ENCODE results near the gene BLMH.

Gene BLMH

GRCh38 chr17:30323262-30323894 is 31.6 kb upstream of the BLMH start:
- no peak for DNase-seq (ENCODE audit: low spot score)

DNA sequence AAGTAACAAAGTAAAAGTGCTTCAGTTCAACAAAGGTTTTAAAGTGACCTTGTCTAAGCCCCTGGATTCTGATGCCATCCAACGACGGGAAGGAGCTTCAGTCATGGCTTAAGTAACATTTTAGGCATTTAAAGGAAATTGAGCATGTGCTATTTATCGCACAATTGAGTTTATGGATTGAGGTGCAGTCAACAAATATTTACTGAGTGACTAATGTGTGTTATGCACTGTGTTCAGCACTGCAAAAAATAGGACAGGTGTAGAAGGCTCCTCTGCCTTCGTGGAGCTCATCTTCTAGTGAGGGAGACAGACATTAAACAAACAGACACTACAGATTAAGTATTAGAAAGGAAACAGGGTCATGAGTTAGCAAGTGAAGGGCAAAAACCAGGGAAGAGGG is 29.6 kb upstream of the BLMH start:
- no peak for DNase-seq (ENCODE audit: low spot score)
- TF ChIP-seq CTCF (IDR thresholded peaks at IDR 0.05; ENCODE audit: extremely low read depth, insufficient read depth, missing control alignments), result no peak
- in situ Hi-C loops (cut with MboI; ENCODE audit: low pct_unique_long_range_greater_than_20kb, low sequenced_read_pairs, unreplicated experiment), result no loop called here

More at GRCh38 chr17:30323262-30323894, 31.6 kb upstream of the BLMH start:
- in situ Hi-C loops (cut with MboI; ENCODE audit: low pct_unique_long_range_greater_than_20kb, low sequenced_read_pairs, unreplicated experiment), result no loop called here
- no peak for TF ChIP-seq CTCF (IDR thresholded peaks at IDR 0.05; ENCODE audit: extremely low read depth, insufficient read depth, missing control alignments)

DNA sequence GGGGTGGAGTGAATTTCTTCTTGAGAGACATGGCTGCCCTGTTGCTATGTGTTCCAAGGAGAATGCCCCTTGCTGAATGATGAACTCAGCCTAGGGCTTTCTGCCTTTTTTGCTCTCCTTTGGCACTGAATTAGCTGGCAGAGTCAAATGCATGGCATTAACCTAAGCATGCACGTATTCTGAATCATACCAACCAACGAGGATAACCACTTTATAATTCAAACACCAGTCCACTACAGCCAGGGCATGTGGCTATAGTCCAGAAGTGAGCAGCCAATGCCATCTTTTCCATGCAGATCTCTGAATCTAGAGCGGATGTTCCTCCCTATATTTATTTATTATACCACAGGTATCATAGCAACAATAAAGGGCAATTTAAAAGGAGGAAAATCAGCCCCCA is 26.4 kb upstream of the BLMH start:
- DNase-seq (ENCODE audit: low spot score), result no peak
- in situ Hi-C loops (cut with MboI; ENCODE audit: low pct_unique_long_range_greater_than_20kb, low sequenced_read_pairs, unreplicated experiment), result no loop called here

DNA sequence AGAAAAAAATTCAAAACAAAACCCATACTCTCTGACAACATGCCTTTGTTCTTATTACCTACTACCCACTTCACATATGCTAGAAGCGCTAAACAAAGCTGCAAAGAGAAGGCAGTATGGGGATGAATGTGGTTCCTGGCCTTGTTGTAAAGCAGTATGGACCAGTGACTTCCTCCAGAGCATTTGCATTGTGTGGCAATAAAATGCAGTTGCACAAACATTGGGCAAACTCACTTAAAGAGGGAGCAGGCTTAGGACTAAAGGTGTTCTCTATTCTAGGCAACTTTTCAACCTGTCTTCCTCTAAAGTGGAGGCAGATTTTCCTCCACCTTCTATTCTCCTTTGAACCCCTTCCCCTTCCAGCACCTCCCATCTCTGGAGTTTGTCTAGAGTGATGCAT is 25.0 kb upstream of the BLMH start:
- in situ Hi-C loops (cut with MboI; ENCODE audit: low pct_unique_long_range_greater_than_20kb, low sequenced_read_pairs, unreplicated experiment), result no loop called here
- no peak for TF ChIP-seq CTCF (IDR thresholded peaks at IDR 0.05; ENCODE audit: extremely low read depth, insufficient read depth, missing control alignments)
- no peak for DNase-seq (ENCODE audit: low spot score)

More for the DNA sequence above, 26.4 kb upstream of the BLMH start:
- no peak for TF ChIP-seq CTCF (IDR thresholded peaks at IDR 0.05; ENCODE audit: extremely low read depth, insufficient read depth, missing control alignments)

DNA sequence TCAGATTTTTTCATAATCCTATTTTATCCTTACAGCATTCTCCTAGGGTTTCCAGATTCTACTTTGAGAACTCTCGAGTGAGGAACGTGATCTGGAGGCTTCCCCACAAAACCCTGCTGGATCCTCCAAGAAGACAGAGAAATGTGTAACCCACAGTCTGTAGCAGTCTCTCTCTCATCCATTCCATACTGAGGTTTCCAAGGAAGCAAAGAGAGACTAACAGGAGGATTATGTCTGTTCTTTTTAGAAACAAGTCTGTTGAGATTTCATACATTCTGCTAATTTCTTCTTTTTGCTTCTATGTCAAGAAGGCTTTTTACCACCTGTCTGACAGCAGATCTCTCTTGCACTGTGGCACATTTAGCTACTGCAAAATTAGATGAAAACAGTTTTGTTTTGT is 23.4 kb upstream of the BLMH start:
- DNase-seq (ENCODE audit: low spot score), result no peak
- no peak for TF ChIP-seq CTCF (IDR thresholded peaks at IDR 0.05; ENCODE audit: extremely low read depth, insufficient read depth, missing control alignments)
- in situ Hi-C loops (cut with MboI; ENCODE audit: low pct_unique_long_range_greater_than_20kb, low sequenced_read_pairs, unreplicated experiment), result no loop called here

DNA sequence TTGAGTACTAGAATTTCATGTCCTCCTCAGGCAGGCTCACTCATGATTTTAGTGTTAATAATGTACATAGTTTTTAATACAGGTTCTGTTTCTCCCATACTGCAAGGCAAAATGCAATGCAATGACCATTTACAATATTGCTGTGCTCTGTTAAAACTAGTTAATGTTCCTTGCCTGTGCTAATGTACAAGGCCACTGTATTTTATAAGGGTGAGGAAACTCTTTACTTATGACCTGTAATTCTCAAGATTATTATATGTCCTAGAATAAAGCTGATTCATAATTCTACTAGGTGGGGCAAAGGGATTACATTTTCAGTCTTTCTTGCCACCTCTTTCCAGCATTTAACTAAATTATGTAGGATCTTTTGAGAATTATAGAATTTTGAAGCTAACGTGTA is 22.7 kb upstream of the BLMH start:
- DNase-seq (ENCODE audit: low spot score), result no peak
- in situ Hi-C loops (cut with MboI; ENCODE audit: low pct_unique_long_range_greater_than_20kb, low sequenced_read_pairs, unreplicated experiment), result no loop called here
- TF ChIP-seq CTCF (IDR thresholded peaks at IDR 0.05; ENCODE audit: extremely low read depth, insufficient read depth, missing control alignments), result no peak
